ENCODE data around the gene USH2A. TPM values are rescaled to one million over a fixed set of nuclear protein-coding genes. Genes with fewer than 3 reads are reported as not detected.

USH2A gene
- polyA plus RNA-seq, 1 donor = 0.38 TPM

GRCh38 chr1:215643592-215644321 lies 779.5 kb downstream of the USH2A start:
- no peak for DNase-seq

DNA sequence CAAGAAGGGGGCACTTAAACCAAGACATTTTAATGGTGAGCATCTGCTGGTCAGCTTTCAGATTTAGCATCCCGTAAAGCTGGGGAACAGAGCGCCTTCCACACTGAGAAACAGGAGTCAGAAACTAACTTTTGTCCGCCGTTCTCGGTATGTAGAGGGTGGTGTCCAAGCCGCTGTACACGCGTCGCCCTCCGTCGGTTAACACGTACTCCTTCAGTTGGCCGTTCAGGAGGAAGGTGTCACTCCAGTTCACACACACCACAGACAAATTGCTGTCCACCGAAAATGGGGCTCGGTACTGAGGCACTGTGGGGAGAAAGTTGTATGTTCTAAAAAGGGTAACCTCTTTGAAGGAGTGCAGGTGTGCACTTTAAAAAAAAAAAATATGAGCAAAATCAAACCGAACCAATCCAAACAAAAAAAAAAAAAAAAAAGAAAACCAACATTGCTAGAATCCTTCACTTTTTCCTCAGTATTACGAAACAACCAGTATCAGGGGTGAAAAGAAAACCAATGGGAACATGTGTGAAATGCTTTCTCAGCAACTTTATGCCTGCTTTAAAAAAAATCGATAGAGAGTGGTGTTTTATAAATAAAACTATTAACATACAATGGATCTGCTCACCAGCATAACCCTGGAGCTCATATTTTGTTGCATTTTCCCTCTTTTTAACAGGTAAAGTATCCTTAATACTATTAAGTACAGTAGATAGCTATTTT lies 782.7 kb downstream of the USH2A start:
- no peak for DNase-seq

DNA sequence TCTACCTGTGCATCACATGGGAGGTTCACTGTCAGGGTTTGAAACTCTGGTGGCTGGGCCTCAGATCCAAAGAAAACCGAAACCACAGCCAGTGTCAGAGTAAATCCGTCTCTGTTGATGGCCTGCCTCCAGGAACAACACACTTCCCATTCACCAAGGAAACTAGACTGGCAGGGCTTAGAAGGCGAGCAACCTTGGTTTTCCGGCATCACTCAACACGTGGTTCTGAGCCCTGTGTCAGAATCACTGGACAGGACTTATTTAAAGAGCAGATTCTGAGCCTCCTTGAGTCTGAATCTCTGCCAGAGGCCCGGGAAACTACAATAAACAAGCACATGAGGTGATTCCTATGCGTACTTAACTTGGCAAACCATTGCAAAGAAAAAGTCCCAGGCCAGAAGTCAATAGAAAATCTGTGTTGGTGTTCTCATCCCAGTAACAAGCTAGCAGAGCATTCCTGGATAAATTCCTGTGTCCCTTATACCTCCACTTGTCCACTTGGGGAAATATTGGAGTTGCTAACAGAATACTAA lies 786.1 kb downstream of the USH2A start:
- DNase-seq = no peak

- DNase-seq = no peak
Observed at GRCh38 chr1:215636258-215636965, 786.8 kb downstream of the USH2A start.

DNA sequence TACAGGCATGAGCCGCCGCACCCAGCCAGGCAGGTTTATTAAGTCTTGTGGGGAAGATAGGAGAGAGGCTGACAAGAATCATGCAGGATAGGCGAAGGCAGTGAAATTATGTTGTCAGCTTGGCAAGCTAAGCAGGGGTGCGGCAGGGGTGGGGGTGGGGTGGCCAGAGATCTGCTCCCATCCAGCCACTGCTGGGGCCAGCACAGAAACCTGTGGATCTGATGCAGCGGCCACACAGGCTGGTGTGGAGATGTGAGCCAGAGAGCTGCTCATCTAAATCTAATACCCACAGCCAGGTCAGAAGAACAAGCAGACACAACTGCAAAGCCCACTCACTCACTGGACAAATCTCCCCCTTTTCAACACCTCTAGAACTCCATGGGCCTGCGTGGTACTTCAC lies 787.4 kb downstream of the USH2A start:
- DNase-seq = no peak

DNA sequence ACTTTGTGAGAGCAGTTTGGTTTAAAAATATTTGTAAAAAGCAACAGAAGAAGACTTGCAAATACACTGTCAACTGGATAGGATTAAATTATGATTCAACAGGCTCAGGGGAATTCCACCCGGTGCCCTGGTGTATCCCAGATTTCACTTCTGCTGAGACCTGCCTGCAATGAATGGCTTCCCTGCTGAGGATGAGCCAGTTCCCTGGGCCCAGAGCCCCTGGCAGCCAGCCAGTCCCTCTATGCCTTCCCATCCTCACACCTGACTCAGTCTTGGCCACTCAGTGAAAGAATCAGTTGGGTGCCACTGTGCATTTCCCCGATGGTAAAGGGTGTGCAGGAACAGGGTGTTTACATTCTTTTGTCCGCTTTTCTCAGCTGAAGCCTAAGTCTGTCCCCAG lies 791.8 kb downstream of the USH2A start:
- no peak for DNase-seq

- no peak for DNase-seq
Observed at GRCh38 chr1:215631040-215631439, 792.2 kb downstream of the USH2A start.

- no peak for DNase-seq
Observed at GRCh38 chr1:215625949-215626348, 797.3 kb downstream of the USH2A start.

DNA sequence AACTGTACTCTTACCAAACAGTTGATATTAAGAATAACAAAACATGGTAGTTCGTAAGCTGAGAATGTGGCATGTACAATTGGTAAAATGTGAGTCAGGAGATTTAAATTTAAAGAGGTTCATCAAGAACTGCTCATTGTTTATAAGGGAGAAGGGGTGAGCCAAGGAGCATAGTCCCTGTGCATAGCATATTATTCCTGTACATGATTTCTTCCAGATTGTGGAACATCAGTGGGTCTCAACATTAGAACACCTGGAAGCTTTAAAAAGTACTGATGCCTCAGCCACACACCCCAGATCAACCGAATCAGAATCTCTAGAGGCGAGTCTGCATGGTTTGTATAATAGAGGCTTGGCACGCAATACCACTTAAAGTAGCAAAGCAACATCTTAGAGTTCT lies 800.1 kb downstream of the USH2A start:
- no peak for DNase-seq

DNA sequence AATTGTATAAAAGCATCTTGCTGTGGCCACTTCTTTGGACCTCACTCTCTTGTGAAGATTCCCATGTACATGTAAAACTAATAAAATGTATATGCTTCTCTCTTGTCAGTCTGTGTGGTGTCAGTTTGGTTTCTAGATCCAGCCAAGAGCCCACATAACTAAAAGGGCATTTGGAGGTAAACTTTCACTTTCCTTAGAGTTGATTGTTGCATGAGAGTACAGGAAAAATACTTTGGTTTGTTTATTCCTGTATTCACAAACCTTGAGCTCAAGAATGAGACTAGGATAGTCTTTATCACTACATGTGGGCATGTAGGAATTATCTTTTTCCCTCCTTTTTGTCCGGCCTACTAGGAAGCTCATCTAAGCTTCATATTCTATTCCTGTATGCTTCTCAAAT lies 805.3 kb downstream of the USH2A start:
- no peak for DNase-seq

DNA sequence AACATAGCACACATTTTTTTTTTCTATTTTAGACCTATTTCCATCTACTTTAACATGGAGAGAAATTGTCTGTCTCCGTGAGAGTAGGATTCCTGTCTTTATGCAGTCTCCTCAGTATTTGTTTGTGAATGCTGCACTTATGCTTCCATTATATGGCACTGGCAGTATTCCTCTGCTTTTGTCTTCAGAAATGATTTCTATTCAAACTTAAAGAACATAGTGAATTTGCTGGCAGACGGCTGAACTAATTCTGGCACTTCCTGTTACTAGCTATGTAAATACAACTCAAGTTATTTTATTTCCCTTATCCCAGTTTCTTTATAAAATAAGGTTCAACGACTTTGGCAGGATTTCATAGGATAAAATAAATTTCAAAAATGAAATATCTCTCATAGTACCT lies 810.9 kb downstream of the USH2A start:
- no peak for DNase-seq

DNA sequence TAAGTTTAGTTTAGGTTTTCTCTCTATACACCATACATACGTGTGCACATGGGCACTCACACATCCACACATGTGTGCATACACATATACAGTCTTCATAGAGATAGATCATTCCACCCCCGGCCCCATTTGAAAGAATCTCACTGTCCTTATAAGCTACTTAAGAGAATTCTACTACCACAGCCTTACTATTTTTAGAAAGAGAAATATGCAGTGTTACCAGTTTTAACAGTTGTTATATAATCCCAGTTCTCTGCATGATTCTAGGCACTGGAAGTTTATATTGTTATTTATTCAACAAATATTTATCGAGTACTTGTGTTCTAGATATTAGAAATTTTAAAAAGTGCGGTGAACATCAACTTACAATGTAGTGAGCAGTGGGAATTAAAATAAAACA lies 814.6 kb downstream of the USH2A start:
- no peak for DNase-seq

DNA sequence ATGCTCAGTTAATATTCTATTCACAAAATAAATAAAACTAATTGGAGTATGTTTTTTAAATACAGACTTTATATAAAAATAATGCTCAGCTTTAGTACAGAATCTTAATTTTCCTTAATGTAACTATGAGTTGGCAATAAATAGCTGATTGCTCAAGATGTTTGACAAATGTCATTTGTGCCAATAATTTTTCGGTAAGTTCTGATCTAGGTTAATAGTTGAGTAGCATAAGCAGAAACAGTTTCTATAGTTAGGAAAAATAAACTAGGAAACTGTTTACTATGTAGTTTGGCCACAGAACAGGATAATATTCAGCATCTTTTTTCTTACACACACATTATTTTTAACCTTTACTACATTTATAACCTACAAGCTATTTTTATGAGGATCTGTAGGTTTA lies 815.8 kb downstream of the USH2A start:
- DNase-seq = no peak

- no peak for DNase-seq
Observed at GRCh38 chr1:215606564-215607168, 816.6 kb downstream of the USH2A start.

DNA sequence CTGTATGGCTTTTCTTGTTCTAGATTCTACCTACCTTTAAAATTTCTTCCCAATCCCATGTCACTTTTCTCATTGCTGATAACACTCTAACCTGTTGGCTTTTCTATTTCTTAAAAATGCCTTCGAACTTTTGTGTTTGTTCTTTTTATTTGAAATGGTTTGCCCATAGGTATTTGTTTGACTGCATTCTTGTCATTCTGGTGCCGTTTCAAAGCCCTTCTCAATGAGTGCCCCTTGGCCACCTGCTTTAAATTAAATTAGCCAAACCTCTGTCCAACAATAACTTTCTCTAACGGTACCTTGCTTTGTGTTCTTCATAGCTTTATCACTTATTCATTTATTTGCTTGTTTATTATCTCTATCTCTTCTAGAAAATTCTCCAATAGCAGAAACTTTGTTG lies 817.2 kb downstream of the USH2A start:
- DNase-seq = no peak

GRCh38 chr1:215605011-215605621 lies 818.1 kb downstream of the USH2A start:
- DNase-seq = no peak

- no peak for DNase-seq
Observed at GRCh38 chr1:215603319-215603718, 819.9 kb downstream of the USH2A start.

DNA sequence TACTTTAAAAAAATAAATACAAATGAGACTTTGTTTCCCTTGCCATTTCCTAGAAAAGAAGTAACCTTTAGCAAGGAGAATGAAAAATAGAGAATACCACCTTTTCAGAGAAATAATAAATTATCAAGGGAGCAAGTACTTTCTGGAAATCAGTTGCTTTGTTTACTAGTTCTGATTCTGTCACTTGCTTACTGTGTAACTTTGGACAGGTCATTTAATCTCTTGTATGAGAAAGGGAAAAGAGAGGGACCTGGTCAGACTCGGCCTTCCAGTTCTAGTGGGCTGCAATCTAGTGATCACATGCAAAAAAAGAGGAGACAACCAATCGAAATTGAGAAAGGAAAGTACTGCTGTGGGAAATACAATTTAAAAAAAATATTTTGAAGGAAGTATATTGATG lies 822.0 kb downstream of the USH2A start:
- no peak for DNase-seq

- DNase-seq = no peak
Observed at GRCh38 chr1:215600867-215601266, 822.4 kb downstream of the USH2A start.

GRCh38 chr1:215600258-215600792 lies 822.9 kb downstream of the USH2A start:
- DNase-seq = no peak

DNA sequence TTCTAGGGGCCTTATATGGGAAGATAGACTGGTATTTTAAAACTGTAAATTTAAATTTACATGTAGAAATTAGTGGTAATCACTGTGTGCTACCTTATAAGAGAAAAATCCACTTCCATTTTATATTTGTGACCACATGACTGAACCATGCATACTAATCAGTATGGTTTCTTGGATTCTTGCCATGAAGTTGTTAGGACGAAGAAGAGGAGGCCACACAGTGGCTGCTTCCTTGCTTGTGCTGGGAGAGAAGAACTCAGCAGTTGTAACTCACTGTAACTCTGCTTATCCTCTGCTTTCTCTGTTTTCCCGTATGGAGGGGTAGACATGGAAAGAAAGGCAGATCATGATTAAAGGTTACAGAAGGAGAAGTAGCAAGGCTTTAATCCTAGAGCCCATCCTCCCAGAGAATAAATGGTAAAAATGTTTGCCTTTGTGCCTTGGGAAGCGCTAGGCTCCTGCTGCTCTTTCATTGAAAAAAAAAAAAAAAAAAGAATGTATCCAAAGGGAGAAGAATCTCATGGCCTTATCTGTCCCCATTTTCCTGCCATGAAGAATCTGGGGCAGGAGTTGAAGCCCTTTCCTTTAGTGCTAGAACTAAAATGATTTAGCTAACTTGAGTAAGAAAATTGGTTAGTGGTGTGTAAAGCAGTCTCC lies 823.7 kb downstream of the USH2A start:
- peak; percentile 12 for DNase-seq
